ENCODE results near the gene CFAP141. TPM values are rescaled to one million over a fixed set of nuclear protein-coding genes. Genes with fewer than 3 reads are reported as not detected.

Gene CFAP141
- total RNA-seq, 3 donors from 2014 or later (not counting 1 experiment from before 2014, with no cell fraction given): 1.2 TPM; not detected in 2

GRCh38 chr1:154223621-154224020 lies 17.5 kb upstream of the CFAP141 start:
- H3K4me3 Mint-ChIP-seq: peak overlapping the region; percentile 6
- intact Hi-C loops (cut with micrococcal nuclease): loop anchor here (10.0 kb wide), 1 partner anchor 259 kb away; the partner anchor contains the start of genes CREB3L4 and SLC39A1

GRCh38 chr1:154222918-154223317 lies 16.8 kb upstream of the CFAP141 start:
- Mint-ChIP-seq H3K27me3 (ENCODE audit: low read depth in 2 of 2) (peaks cover 0 to 2% of the 10 kb centered on the region in 2 donors), H3K36me3 (peaks cover 12% of the 10 kb centered on the region), H3K27ac (peak overlapping the region; percentile 97 to 98), H3K4me1 (peaks cover 71 to 80% of the 10 kb centered on the region in 2 donors), H3K4me3 (peak overlapping the region; percentile 96), H3K9me3 (no peaks in the 10 kb centered on the region)
- Histone ChIP-seq H3K27me3 (ENCODE audit: control insufficient read depth, insufficient read depth, low read length) (no peaks in the 10 kb centered on the region), H3K36me3 (ENCODE audit: control insufficient read depth, insufficient read depth, low read length) (peaks cover 24% of the 10 kb centered on the region), H3K4me3 (ENCODE audit: low read length) (no peak overlapping the region), H3K27ac (ENCODE audit: low read length) (no peak overlapping the region), H3K4me1 (ENCODE audit: control insufficient read depth, insufficient read depth, low read length) (peaks cover 21% of the 10 kb centered on the region), H3K9me3 (ENCODE audit: control insufficient read depth, insufficient read depth, low read length) (no peaks in the 10 kb centered on the region)
- no peak for ATAC-seq
- TF ChIP-seq CTCF (IDR thresholded peaks at IDR 0.05): no peak
- DNase-seq: no peak
- 83% methylated on average over 1 of the region's 1 CpG for WGBS (ENCODE audit: insufficient coverage)
- intact Hi-C loops (cut with micrococcal nuclease): loop anchor here (10.0 kb wide), 1 partner anchor 258 kb away; the partner anchor contains the start of genes CREB3L4 and SLC39A1

More at GRCh38 chr1:154223621-154224020, 17.5 kb upstream of the CFAP141 start:
- H3K27me3 Mint-ChIP-seq (ENCODE audit: low read depth in 2 of 2): peaks cover 0 to 2% of the 10 kb centered on the region in 2 donors
- H3K9me3 ChIP-seq (ENCODE audit: control insufficient read depth, insufficient read depth, low read length): no peaks in the 10 kb centered on the region
- H3K36me3 ChIP-seq (ENCODE audit: control insufficient read depth, insufficient read depth, low read length): peaks cover 22% of the 10 kb centered on the region
- 100% methylated on average over 1 of the region's 2 CpGs for WGBS (ENCODE audit: insufficient coverage)
- no peaks in the 10 kb centered on the region for H3K27me3 ChIP-seq (ENCODE audit: control insufficient read depth, insufficient read depth, low read length)
- DNase-seq (no peak), ATAC-seq (no peak)
- H3K27ac Mint-ChIP-seq: peak overlapping the region; percentile 97 to 98
- H3K9me3 Mint-ChIP-seq: no peaks in the 10 kb centered on the region
- no peak for TF ChIP-seq CTCF (IDR thresholded peaks at IDR 0.05)
- H3K4me1 ChIP-seq (ENCODE audit: control insufficient read depth, insufficient read depth, low read length): peaks cover 19% of the 10 kb centered on the region
- no peak overlapping the region for H3K4me3 ChIP-seq (ENCODE audit: low read length)
- H3K4me1 Mint-ChIP-seq: peaks cover 64 to 73% of the 10 kb centered on the region in 2 donors
- H3K27ac ChIP-seq (ENCODE audit: low read length): no peak overlapping the region
- peaks cover 8% of the 10 kb centered on the region for H3K36me3 Mint-ChIP-seq

GRCh38 chr1:154222518-154222917 lies 16.4 kb upstream of the CFAP141 start:
- peaks cover 21% of the 10 kb centered on the region for H3K4me1 ChIP-seq (ENCODE audit: control insufficient read depth, insufficient read depth, low read length)
- H3K9me3 ChIP-seq (ENCODE audit: control insufficient read depth, insufficient read depth, low read length): no peaks in the 10 kb centered on the region
- Mint-ChIP-seq H3K36me3 (peaks cover 12% of the 10 kb centered on the region), H3K27ac (peak overlapping the region; percentile 97 to 98), H3K27me3 (ENCODE audit: low read depth in 2 of 2) (peaks cover 0 to 2% of the 10 kb centered on the region in 2 donors), H3K9me3 (no peaks in the 10 kb centered on the region), H3K4me1 (peaks cover 75 to 84% of the 10 kb centered on the region in 2 donors), H3K4me3 (peak overlapping the region; percentile 96)
- ATAC-seq (no peak), DNase-seq (no peak)
- H3K27ac ChIP-seq (ENCODE audit: low read length): no peak overlapping the region
- H3K27me3 ChIP-seq (ENCODE audit: control insufficient read depth, insufficient read depth, low read length): no peaks in the 10 kb centered on the region
- H3K4me3 ChIP-seq (ENCODE audit: low read length): no peak overlapping the region
- intact Hi-C loops (cut with micrococcal nuclease): loop anchor here (10.0 kb wide), 1 partner anchor 258 kb away; the partner anchor contains the start of genes CREB3L4 and SLC39A1
- WGBS (ENCODE audit: insufficient coverage): no CpG with 5 or more reads among the region's 1 CpG
- TF ChIP-seq CTCF (IDR thresholded peaks at IDR 0.05): no peak
- H3K36me3 ChIP-seq (ENCODE audit: control insufficient read depth, insufficient read depth, low read length): peaks cover 24% of the 10 kb centered on the region
